Loucy (cell line): ENCODE results near the gene PTPRN2.

ENCODE experiments used
- EZH2phosphoT487 ChIP-seq: fragments of 200-600 bp; IDR thresholded peaks from 2 replicates; pipeline ENCODE4 v1.6.1; 2018; ENCODE audit warnings: antibody characterized with exemption, mild to moderate bottlenecking, moderate library complexity, borderline replicate concordance
- TF ChIP-seq, protein P1 (sequence below): fragments of 200-600 bp; sonication (generic); conservative IDR thresholded peaks from 2 replicates; pipeline ENCODE4 v1.5.1; 2014; ENCODE audit warnings: mild to moderate bottlenecking, antibody characterized with exemption, low read length

DNA sequence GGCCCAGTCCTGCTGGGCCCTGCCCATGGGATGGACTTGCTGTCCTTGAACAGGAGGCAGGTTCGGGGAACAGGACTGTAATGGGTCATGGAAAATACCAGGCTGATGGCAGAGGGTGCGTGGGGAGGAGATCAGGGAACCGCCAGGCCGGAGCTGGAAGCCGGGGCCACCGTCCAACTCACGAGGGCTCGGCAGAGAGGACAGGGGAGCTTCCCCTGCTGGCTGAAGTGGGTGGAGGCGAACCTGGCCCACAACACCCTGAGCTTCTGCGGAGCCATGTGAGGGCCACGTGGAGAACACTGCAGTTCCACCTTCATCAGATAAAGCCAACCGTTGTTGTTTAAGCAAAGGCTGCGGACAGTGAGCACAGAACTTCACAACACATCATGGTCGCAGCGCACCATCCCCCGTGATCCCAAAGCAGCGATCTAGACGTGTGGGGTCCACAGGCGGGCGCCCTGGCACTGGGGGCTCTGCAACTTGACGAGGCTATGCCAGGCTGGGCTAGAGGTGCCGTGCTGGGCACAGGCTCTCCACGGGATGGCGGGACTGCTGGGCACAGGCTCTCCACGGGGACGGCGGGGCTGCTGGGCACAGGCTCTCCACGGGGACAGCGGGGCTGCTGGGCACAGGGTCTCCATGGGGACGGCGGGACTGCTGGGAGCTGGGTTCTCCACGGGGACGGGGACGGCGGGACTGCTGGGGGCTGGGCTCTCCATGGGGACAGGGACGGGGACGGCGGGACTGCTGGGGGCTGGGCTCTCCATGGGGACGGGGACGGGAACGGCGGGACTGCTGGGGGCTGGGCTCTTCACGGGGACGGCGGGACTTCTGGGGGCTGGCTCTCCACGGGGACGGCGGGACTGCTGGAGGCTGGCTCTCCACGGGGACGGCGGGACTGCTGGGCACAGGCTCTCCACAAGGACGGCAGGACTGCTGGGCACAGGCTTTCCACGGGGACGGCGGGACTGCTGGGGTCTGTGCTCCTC lies 777.5 kb downstream of the PTPRN2 start:
- TF ChIP-seq, protein P1, sequence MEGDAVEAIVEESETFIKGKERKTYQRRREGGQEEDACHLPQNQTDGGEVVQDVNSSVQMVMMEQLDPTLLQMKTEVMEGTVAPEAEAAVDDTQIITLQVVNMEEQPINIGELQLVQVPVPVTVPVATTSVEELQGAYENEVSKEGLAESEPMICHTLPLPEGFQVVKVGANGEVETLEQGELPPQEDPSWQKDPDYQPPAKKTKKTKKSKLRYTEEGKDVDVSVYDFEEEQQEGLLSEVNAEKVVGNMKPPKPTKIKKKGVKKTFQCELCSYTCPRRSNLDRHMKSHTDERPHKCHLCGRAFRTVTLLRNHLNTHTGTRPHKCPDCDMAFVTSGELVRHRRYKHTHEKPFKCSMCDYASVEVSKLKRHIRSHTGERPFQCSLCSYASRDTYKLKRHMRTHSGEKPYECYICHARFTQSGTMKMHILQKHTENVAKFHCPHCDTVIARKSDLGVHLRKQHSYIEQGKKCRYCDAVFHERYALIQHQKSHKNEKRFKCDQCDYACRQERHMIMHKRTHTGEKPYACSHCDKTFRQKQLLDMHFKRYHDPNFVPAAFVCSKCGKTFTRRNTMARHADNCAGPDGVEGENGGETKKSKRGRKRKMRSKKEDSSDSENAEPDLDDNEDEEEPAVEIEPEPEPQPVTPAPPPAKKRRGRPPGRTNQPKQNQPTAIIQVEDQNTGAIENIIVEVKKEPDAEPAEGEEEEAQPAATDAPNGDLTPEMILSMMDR, result no peak
- TF ChIP-seq EZH2phosphoT487, result no peak
